Central memory CD4-positive, alpha-beta T cell (primary cell): ENCODE measurements around the gene BMF.

Experiments used
- DNase-seq: peaks from one replicate; pipeline ENCODE4 v3.0.0; 2022

BMF gene

DNA sequence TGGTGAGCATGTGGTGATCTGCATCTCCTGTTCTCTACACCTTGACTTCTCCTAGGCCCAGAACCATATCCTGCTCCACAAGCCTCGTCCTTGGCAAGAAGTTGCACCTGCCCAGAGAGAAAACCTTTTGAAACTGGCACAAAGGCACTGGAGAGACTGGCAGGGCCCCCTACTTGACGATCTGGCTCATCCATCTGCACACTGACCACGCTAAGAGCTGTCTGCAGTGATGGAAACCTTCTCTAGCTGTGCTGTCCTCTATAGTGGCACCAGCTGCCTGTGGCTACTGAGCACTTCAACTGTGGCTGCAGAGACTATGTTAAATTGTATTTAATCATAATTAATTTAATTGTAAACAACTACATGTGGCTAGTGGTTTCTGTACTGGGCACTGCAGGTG lies 43.5 kb downstream of the BMF start:
- no peak for DNase-seq

DNA sequence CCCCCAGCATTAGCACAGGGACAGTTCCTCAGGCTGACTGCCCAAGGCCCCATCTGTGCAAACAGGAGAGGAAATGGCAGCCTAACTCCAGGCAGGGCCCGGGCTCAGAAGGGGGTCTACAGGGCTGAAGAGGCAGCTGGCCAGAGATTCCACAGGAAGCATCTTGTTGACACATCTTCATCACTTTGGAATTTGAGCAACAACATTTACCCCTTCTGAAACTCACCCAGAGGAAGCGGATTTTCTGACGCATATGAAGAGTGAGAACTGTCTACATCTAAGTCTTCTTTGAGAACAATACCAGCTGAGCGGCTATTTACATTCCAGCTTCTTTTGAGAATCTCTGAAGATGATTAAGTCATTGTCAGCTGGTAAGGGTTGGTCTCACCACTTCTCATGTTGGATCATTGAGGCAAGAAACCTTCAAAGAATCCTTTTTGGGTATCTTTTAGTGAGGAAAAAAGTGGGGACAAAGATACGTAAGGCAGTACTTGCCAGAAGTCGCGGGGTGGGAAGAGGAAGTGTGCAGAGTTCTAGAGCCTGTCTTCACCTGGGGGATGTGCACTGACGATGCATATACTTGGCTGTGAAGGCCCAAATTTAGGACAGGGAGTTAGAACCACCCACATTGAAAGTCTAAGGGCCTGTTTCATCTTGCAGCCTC lies 44.3 kb downstream of the BMF start:
- DNase-seq = no peak

DNA sequence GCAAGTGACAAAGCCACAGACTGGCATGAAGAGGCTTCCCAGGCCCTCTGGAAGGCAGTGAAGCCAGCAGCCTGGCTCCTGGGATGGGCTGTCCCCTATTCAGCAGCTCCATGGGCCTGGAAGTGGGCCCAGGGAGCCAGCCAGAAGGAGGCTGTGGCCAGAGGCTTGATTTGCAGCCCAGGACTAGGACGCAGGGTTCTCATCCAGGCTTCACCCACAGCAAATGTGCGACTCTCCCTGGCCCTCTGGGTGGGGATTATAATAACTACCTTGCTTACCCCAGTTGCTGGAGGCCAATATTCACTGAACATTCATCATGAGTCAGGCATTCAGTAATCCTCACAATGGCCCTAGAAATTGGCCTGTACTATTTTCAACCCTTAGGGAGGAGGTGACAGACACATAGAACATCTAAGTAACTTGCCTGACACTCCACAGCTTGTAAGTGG lies 45.1 kb downstream of the BMF start:
- DNase-seq = no peak

DNA sequence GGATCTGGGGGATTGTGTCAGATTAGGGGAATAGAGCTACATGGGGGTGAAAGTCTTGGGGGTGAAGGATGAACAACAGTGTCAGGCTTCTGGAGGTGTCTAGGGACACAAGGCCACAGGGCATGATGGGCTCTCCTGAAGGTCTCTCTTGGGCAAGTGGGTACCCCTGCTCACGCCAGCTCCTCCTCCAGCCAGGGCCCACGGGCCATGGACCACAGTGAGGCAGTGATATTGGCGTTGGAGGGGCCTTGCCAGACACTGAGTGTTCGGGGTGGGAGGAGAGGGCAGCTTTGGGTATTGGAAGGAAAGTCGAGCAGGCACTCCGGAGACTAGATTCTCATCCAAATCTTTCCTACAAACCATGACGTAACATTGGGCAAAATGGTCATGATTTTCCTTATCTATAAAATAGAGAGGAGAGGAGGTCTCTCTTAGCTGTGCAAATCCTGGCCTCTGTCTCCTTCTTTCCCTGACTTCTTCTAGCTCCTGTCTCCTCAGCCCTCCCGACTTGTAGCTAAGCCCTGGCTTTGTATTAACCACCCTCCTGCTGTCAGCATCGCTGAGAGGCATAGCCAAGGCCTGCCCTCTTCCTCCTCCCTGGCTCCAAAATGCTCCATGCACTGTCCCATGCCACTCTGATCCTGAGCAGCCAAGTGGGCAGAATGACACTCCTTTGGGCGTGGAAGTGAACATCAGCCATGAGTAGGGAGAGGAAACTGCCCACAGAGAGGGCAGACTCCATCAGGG lies 45.7 kb downstream of the BMF start:
- DNase-seq = no peak

DNA sequence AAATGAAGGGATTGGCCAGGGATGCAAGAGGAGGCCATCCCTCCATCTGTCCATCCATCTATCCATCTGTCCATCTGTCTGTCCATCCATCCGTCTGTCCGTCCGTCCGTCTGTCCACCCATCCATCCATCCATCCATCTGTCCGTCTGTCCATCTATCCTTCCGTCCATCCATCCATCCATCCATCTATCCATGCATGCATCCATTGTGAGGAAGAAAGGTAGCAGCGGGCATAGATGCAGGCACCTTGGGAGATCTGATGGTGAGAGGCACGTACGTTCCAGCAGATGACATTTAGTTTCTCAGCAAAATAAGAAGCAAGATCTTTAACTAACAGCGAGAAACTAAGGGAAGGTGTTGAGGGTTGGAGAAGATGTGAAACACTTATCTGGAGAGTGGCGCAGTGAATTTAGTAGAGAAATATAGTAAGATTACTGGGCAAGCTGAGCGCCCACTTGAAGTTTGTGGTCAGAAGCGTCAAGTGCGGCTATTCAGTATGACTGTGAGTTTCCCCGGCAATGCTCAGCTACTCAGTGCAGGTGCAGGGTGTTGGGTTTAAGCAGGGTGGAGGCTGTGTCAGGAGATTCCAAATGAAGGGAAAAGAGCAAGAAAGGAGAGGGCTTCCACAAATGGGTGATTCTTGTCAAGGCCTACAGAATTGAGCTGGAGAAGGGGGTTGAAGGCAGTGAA lies 47.3 kb downstream of the BMF start:
- DNase-seq = no peak

DNA sequence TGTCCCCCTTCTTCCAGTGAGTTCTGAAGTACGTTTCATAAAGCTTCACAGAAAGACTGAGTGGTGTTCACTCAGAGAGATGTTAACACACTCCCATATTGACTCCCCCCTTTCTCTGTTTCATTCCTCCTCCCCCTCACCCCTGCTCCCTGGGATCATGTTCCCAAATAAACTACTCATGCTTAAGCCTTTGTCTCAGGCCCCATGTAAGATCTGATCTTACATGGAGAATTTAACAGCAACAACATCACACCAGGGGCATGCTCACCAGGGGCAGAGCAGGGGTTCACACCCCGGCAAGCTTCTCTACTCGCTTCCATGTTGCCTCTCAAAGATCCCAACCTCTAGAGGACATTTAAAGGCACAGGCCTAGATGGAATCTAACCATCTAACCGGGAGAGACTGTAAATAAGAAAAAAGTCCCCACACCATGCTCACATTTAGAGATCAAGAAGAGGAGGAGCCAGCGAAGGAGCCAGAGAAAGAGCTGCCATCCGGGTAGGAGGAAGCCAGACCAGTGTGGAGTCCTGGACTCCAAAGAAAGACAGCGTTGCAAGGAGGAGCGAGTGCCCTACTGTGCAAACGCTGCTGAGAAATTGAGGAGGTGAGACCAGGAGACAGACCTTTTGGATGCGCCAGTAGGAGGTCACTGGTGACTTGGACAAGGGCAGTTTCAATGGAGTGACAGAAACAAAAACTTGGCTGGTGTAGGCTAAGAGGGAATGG lies 48.3 kb downstream of the BMF start:
- no peak for DNase-seq

DNA sequence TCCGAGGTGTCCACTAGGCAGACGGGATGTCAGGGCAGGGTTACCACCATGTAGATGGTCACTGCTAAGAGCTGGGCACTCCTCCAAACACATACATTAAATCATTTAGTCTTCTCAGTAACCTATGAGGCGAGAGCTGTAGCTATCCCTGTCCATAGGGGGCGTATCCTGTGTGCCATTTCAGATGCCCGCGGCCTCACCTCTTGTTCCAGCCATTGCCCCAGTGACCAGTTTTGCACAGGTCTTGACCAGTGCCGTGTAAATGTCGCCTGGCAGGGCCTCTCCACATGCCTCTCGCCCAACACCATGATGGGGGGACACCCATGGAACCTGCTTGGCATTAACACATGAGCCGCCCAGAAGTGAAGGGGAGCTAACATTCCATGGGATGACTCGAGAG lies 48.9 kb downstream of the BMF start:
- no peak for DNase-seq

DNA sequence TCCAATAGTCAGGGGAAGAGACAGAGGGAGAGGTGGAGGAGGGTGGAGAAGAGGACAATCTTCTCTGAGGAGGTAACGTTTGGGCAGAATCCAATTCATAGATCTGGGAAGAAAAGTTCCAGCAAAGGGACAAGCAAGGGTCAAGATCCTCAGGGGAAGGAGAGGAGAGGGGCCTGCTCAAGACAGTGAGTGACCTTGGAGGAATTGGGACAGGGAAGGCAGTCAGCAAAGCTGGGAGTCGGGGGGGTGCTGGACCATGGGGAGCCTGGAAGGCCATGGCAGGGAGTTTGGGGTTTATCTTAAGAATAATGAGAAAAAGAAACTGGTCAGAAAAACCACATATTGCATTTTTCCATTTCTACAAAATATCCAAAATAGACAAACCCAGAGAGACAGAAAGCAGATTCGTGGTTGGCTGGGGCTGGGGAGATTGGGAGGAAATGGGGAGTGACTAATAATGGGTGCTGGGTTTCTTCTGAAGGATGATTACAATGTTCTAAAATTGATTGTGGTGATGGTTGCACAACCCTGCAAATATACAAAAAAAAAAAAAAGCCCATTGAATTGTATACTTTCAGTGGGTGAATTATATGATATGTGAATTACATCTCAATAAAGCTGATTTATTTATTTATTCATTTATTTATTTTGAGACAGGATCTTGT lies 50.1 kb downstream of the BMF start:
- DNase-seq = no peak

DNA sequence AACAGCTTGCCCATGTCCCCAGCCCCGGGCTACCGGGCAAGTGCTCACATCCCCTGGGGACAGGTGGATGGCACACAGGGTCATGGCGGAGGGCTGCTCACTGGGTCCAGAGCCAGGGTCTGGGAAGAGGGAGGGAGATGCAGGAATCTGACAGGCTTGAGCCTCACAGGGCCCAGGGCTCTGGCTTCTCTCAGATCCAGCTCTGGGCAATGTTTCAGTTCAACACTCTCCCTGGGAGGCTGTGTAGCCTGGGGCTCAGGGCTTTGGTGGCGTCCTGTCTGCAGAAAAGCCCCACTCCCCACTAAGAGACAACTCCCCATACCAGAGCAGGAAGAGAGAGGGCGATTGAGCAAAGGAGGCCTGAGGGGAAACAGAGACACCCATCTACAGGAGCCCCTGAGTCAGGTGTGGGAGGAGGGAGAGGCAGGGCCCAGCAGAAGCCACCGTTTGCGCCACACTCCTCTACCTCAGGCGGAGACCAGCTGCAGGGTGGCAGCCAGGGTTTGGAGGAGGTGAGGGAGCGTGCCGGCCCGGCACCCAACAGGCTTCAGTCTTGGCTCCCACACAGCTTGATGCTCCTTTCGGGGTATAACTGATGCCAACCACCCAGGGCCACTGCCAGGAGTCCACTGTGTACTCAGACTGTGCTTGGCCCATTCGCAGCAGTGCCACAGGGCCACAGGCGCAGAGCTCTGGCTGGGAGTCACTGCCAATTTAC lies 52.9 kb downstream of the BMF start:
- no peak for DNase-seq

DNA sequence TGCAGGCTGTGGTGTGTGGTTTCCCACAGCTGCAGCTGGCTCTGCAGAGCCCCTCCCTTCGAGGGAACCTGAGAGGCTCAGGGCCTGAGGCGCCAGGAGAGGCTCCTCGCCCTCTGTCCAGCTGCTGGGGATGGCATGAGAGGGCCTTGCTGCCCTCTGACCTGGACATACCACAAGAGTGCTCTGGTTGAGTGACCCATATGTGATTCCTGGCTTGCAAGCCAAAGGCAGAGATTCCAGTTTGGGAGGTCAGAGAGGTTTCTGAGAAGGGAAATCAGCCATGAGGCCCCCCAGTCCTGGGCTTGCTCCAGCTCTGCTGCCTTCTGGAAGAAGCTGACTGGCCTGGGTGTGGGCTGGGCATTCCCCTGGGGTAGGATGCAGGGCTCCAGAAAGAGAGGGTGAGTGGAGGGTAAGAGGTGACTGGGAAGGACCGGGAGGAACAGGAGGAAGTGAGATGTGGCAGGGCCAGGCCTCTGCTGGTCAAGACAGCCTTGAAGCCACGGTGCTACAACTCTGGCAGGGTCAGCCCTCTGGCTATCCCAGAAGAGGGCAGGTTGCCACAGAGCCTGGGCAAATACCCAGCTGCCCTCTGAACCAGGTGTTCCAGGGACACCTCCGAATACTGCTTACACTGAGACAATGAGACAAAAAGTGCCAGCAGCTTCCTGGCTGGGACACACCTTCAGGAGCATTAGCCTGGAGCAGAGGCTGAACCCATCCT lies 53.7 kb downstream of the BMF start:
- no peak for DNase-seq

DNA sequence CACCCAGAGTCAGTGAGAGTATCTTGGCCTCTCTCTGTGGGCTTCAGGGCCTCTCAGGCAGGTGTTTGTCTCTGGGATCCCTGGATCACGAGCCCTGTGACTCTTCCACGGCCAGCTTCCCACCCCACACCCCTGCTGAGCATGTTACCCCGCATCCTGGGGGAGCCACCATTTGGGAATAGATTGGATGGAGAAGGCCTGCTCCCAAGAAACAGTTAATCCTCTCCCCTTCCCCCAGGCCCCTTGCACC lies 54.1 kb downstream of the BMF start:
- no peak for DNase-seq

DNA sequence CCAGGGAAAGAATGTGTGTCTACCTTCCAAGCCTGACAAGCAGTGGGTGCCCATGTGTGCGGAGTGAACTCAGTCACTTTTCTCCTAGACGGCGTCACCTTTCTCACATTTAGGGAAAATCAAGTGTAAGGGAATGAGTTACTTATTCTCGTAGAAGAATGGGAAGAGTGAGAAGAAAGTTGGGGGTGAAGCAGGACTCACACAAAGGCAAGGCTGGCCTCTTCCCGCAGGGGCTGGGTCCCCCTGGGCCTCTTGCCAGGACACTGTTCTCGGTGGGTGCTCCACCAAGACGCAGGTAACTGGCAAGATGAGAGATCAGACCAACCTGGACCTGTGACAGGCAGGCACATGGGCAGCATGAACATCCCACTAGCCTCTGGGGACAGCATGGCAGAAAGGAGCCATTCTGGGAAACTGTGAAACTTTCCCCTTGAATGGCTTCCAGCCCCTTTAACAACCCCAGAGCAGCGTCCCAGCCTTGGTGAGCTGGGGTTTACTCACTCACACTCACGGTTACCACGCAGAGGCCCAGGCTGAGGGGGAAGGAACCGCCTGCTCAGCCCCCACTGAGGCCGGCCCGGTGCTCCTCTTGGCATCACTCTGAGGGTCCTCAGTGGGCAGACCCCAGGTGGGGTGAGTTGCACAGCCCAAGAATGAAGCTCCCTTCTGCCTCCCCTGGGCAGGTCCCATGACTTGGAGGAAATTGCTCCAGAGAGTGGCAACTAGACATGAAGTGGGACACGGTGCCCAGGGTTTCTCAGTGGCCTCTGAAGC lies 54.7 kb downstream of the BMF start:
- no peak for DNase-seq

DNA sequence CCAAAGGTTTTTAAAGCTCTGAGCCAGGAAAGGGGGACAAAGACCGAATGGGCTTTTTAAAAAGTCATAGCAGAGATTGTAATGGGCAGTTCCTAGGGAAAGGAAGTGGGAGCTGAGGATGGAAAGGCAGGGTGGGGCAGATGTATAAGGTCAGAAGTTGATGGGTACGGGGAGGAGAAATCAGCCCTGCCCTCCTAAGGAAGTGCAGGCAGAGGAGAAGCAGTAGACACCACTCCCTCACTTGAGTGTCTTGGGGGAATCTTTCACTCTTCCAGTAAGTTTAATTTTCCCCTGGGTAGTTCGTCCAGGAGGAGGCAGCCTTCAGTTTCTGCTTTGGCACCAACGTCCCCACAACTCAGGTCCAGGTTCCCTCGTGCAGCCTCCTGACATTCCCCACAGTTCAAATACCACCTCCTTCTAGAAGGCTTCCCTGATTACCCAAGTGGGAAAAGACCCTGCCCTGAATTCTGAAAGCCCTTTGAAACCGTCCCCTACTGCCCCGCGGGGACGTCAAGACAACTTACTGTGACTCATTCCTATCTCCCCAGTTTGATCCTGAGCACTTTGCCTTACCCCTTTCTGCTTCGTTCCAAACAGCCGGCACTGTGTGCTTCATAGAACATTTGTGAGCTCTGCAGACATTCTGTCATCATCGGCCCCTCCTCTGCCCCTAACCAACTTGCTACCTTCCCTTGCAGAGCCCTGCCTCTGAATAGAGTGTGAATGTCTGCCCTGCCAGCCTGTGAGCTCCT lies 55.4 kb downstream of the BMF start:
- no peak for DNase-seq

DNA sequence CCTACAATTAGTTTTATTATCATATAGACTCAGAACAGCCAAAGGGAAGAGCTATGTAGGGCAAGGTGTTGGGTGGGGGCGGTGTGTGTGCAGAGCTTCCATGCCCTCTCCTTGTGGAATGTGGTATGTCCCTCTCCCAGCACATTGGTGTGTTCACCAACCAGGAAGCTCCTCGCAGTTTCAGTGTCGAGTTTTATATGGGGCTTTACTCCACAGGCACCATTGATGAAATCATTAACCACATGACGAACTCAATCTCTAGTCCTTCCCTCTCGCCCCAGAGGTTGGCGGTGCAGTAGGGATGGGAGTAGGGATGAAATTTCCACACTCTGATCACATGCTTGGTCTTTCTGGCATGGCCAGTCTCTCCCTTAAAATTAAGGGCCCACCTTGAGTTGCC lies 56.1 kb downstream of the BMF start:
- no peak for DNase-seq

DNA sequence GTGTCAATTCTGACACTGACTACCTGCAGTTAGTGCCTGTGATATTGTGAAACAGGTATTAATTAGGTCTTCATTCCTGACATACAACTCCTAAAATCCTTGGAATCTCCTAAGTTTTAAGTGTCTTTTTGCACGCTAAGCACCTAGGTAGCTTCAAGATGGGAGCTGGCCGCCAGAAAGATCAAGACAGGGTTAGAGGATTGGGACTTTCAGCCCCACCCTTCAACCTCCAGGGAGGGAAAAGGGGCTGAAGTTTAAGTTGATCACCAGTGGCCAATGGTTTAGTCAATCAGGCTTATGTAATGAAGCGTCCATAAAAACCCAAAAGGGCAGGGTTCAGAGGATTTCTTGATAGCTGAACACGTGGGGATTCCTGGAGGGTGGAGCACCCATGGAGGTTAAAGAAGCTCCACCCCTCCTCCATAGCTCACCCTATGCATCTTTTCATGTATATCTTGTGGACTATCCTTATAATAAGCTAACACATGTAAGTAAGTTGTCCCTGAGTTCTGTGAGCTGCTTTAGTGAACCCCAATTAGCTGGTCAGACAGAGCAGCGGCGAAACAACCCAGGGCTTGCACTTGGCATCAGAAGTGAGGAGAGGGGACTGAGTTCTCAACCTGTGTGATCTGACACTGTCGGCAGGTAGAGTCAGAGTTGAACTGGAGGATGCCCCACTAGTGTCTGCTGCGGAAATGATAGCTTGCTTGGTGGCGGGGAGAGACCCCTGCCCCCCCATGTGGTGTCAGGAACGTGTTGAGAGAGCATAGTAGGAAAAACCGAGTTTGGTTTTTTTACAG lies 56.9 kb downstream of the BMF start:
- DNase-seq = no peak

DNA sequence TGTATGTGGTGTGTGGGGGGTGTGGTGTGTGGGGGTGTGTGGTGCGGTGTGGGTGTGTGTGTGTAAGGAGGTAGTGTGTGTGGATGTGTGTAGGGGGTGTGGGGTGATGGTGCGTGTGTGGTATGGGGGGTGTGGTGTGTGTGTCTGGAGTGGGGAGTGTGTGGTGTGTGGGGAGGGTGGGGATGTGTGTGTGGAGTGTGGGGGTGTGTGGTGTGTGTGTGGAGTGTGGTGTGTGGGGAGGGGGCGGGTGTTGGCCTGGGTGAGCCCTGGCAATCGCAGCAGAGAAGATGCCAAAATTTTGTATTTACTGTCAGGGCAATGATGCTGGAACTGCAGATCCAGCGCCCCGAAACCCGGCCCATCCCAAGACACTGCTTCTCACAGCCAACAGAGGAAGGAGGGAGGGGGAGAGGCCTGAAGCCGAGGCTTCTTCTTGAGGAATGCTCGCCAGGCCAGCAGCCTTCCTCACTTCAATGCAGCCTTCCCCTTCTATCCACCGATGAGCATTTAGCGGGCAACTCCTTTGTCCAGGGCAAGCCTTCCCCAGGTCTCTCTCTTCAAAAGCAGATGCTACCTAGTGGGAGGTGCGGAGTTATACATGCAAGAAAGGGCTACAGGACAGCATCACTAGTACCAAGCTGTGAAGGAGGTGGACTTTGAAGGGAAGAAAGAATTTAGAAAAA lies 57.8 kb downstream of the BMF start:
- DNase-seq = no peak

DNA sequence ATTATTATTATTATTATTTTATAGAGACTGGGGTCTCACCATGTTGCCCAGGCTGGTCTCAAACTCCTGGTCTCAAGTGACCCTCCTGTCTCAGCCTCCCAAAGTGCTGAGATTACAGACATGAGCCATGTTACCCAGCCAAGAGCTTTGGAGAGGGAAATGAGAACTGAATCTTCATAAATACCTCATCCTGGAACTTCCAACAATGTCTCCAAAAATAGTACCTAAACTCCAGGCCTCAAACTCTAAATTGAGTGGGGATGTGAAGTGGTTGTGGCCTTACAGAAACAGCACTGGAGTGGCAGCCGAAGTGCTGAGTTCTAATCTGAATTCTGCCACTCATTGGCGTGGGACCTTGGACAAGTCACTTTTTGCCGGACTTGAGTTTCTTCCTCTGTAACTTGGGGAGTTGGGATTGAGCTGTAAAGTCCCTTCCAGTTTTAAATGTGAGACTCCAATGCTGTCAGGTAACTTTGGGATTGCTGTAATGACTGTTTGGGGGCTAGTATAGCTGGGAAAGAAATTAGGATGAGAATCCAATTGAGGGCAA lies 59.7 kb downstream of the BMF start:
- no peak for DNase-seq

DNA sequence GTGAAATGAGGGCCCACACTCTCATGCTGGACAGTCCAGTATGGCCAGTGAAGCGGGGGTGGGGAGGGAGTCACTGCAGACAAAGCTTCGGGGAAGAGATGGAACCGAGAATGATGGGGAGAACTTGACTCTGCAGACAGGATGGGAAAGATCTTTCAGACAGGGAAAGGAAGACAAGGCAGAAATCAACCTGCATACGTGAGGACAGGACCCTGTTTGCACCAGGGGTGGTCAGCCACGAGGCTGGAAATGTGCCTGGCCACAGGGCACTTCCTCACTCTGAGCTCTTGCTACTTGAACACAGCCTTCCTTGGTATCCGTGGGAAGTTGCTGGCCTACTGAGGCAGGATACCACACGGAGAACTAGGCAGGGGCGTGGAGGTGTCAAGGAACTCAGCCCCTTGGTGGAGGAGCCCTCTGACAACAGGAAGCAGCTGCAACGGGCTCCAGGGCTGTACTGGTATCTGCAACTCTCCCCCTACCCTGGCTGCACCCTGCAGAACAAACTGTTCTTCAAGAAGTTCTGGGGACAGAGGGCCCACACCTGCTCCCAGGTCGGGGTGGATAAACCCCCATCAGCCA lies 60.4 kb downstream of the BMF start:
- no peak for DNase-seq
